ENCODE results near the gene MOXD1. TPM values are rescaled to one million over a fixed set of nuclear protein-coding genes. Genes with fewer than 3 reads are reported as not detected.

Gene MOXD1
- total and polyA plus RNA-seq, 2 of the 8 experiments (the other 6 are each of a cell fraction or from before 2014, with no cell fraction given), result 1.6 to 3.5 TPM

GRCh38 chr6:132246120-132246617, 155.1 kb downstream of the MOXD1 start:
- ChIA-PET POLR2A (ENCODE audit: partially characterized antibody) (interaction anchor here (1.5 kb wide), 1 partner anchor 295 kb away, joined by 3 read pairs; the partner anchor contains the start of gene CCN2), CTCF (ENCODE audit: partially characterized antibody) (interaction anchor here (1.2 to 3.5 kb wide), 5 partner anchors 11 to 287 kb away, joined by 3 to 20 read pairs (median 4); no protein-coding TSS in a partner anchor)
- no peak overlapping the region for H3K9ac ChIP-seq (replicated peaks in 1 of 4; ENCODE audit: extremely low read depth in 1 of 4, low read depth in 3 of 4, low read length in 3 of 4)
- no peaks in the 10 kb centered on the region for H4K20me1 ChIP-seq (replicated peaks in 1 of 2; ENCODE audit: control insufficient read depth in 1 of 2, insufficient read depth in 2 of 2, low read length in 2 of 2)
- no peaks in the 10 kb centered on the region for H3K36me3 ChIP-seq (ENCODE audit: control insufficient read depth in 2 of 4, insufficient read depth in 4 of 4, low read length in 3 of 4)
- H3K56ac ChIP-seq (replicated peaks; ENCODE audit: insufficient read length, low read depth, low read length), result no peak overlapping the region
- no peak overlapping the region for H3K14ac ChIP-seq (ENCODE audit: insufficient read length)
- H2BK5ac ChIP-seq (ENCODE audit: low read depth, low read length), result no peak overlapping the region
- H3K9me3 ChIP-seq (ENCODE audit: insufficient read depth in 2 of 2, low read depth in 1 of 2, low read length in 1 of 2), result no peaks in the 10 kb centered on the region
- no peaks in the 10 kb centered on the region for H3K27me3 ChIP-seq (replicated peaks in 1 of 4; ENCODE audit: control insufficient read depth in 3 of 4, extremely low read depth in 1 of 4, insufficient read depth in 3 of 4, low read length in 3 of 4)
- H3K4me3 ChIP-seq (ENCODE audit: extremely low read depth in 1 of 4, insufficient read depth in 2 of 4, low read depth in 3 of 4, low read length in 4 of 4), result no peak overlapping the region
- H3K4ac ChIP-seq (replicated peaks; ENCODE audit: insufficient read length, low read depth, low read length), result no peak overlapping the region
- H3K18ac ChIP-seq (ENCODE audit: extremely low read depth, low read length), result no peak overlapping the region
- no peak overlapping the region for H3K4me2 ChIP-seq (ENCODE audit: insufficient read depth in 1 of 2, low read depth in 2 of 2, low read length in 2 of 2)
- no peak overlapping the region for H2BK12ac ChIP-seq (ENCODE audit: low read depth, low read length)
- no peak for FAIRE-seq
- no peak for DNase-seq (ENCODE audit: low read depth in 1 of 2, low spot score in 2 of 2)
- H3K4me1 ChIP-seq (replicated peaks in 1 of 4; ENCODE audit: control insufficient read depth in 3 of 4, insufficient read depth in 4 of 4, low read length in 3 of 4), result no peaks in the 10 kb centered on the region
- no peak overlapping the region for H4K91ac ChIP-seq (replicated peaks; ENCODE audit: insufficient read length, low read length)
- H4K8ac ChIP-seq (ENCODE audit: extremely low read depth, insufficient read depth, low read length), result no peak overlapping the region
- no peaks in the 10 kb centered on the region for H3K79me1 ChIP-seq (ENCODE audit: low read depth, low read length)
- H3K27ac ChIP-seq (ENCODE audit: low read depth, low read length), result no peak overlapping the region
- H2BK120ac ChIP-seq (replicated peaks; ENCODE audit: low read depth, low read length), result no peak overlapping the region
- no peak overlapping the region for H2BK20ac ChIP-seq (ENCODE audit: low read length)
- H3K23ac ChIP-seq (ENCODE audit: insufficient read length), result no peak overlapping the region
- H3K79me2 ChIP-seq (ENCODE audit: control insufficient read depth in 1 of 2, insufficient read depth in 2 of 2, low read length in 2 of 2), result no peaks in the 10 kb centered on the region
- no peak overlapping the region for H2AK5ac ChIP-seq (ENCODE audit: low read depth, low read length)
- 93% methylated on average over 2 of the region's 2 CpGs; no CpG with 5 or more reads in 1 of the 2 experiments for WGBS, 2 experiments (ENCODE audit: extremely low coverage in 1 of 2, insufficient coverage in 1 of 2, insufficient read length in 1 of 2, insufficient replicate concordance in 2 of 2, low coverage in 1 of 2, low lambda C conversion rate in 2 of 2, missing lambda C conversion rate in 1 of 2)
- H2BK15ac ChIP-seq (ENCODE audit: low read length), result 0 out of 2 replicates have a peak overlapping the region, but pooled peaks have one; percentile 62
- H3K23me2 ChIP-seq (ENCODE audit: low read depth, low read length), result no peaks in the 10 kb centered on the region; the same call in 1 of the 2 replicates
- no peak overlapping the region for H4K5ac ChIP-seq (ENCODE audit: insufficient read length, low read depth, low read length)
- peak overlapping the region; percentile 77; the same call in 1 of the 2 replicates for H2AFZ ChIP-seq (ENCODE audit: low read length)
- TF ChIP-seq SIX5 (IDR thresholded peaks at IDR 0.05; ENCODE audit: low read depth, low read length), result no peak
- TF ChIP-seq CHD1 (IDR thresholded peaks at IDR 0.05; ENCODE audit: low read depth, low read length), result no peak
- TF ChIP-seq RAD21 (IDR thresholded peaks at IDR 0.05 in 1 of 2, conservative IDR thresholded peaks at IDR 0.05 in 1 of 2; ENCODE audit: low read depth in 2 of 2, low read length in 2 of 2), result no peak
- no peak for TF ChIP-seq CTCF (IDR thresholded peaks at IDR 0.05; ENCODE audit: control extremely low read depth in 1 of 3, insufficient read depth in 1 of 3, low read depth in 1 of 3, low read length in 3 of 3)
- TF ChIP-seq TEAD4 (IDR thresholded peaks at IDR 0.05; ENCODE audit: low read depth, low read length), result no peak
- TF ChIP-seq RXRA (IDR thresholded peaks at IDR 0.05; ENCODE audit: insufficient read depth, low read depth, low read length), result no peak
- no peak for TF ChIP-seq CEBPB (IDR thresholded peaks at IDR 0.05; ENCODE audit: low read depth, low read length)
- no peak for TF ChIP-seq CREB1 (IDR thresholded peaks at IDR 0.05)
- TF ChIP-seq EGR1 (IDR thresholded peaks at IDR 0.05; ENCODE audit: borderline replicate concordance, low read depth, low read length), result no peak
- TF ChIP-seq MAFK (IDR thresholded peaks at IDR 0.05; ENCODE audit: low read depth, low read length), result no peak
- TF ChIP-seq EZH2 (IDR thresholded peaks at IDR 0.05; ENCODE audit: low read depth, low read length, severe bottlenecking), result no peak
- TF ChIP-seq POLR2AphosphoS5 (IDR thresholded peaks at IDR 0.05; ENCODE audit: low read depth, low read length), result no peak
